Mesendoderm (in vitro differentiated cells): ENCODE data around the gene ADGRD1.

ENCODE experiments used
- DNase-seq: peaks from one replicate; pipeline ENCODE4 v3.0.0; 2013
- H2AK5ac ChIP-seq: 2 replicates; pipeline ENCODE4 v1.6.1; 2013; ENCODE audit warnings: low read length, inconsistent platforms
- H2BK120ac ChIP-seq: 2 replicates; pipeline ENCODE4 v1.6.1; 2013; ENCODE audit warnings: low read depth, mild to moderate bottlenecking, low read length, moderate library complexity, mixed read lengths
- H2BK15ac ChIP-seq: replicated peaks from 2 replicates; pipeline ENCODE4 v1.6.1; 2013; ENCODE audit warnings: low read depth, mild to moderate bottlenecking, moderate library complexity
- H2BK5ac ChIP-seq: 2 replicates; pipeline ENCODE4 v1.6.1; 2013; ENCODE audit warnings: low read length, inconsistent platforms
- H3K18ac ChIP-seq: 2 replicates; pipeline ENCODE4 v1.6.1; 2013; ENCODE audit warnings: mild to moderate bottlenecking, low read length, mixed read lengths
- H3K23ac ChIP-seq: one replicate; pipeline ENCODE4 v1.6.1; 2013; ENCODE audit warnings: low read length
- H3K27ac ChIP-seq: 2 replicates; pipeline ENCODE4 v1.5.1; 2013; ENCODE audit warnings: low read depth, mild to moderate bottlenecking, inconsistent platforms, low read length, moderate library complexity
- H3K27me3 ChIP-seq: 2 replicates; pipeline ENCODE4 v1.6.1; 2013; ENCODE audit warnings: low read length, control low read depth, mild to moderate bottlenecking, inconsistent platforms; ENCODE audit not compliant: insufficient read depth, poor library complexity
- H3K36me3 ChIP-seq: 2 replicates; pipeline ENCODE4 v1.6.1; 2013; ENCODE audit warnings: low read length, inconsistent platforms; ENCODE audit not compliant: control insufficient read depth, insufficient read depth
- H3K4ac ChIP-seq: one replicate; pipeline ENCODE4 v1.6.1; 2013; ENCODE audit warnings: low read depth, mild to moderate bottlenecking, low read length, moderate library complexity
- H3K4me1 ChIP-seq: 2 replicates; pipeline ENCODE4 v1.6.1; 2013; ENCODE audit warnings: low read depth, low read length, inconsistent platforms; ENCODE audit not compliant: control insufficient read depth
- H3K4me2 ChIP-seq: 2 replicates; pipeline ENCODE4 v1.6.1; 2013; ENCODE audit warnings: low read length
- H3K4me3 ChIP-seq: 2 replicates; pipeline ENCODE4 v1.5.1; 2013; ENCODE audit warnings: mild to moderate bottlenecking, low read length
- H3K56ac ChIP-seq: one replicate; pipeline ENCODE4 v1.6.1; 2013; ENCODE audit warnings: low read length
- H3K79me1 ChIP-seq: 2 replicates; pipeline ENCODE4 v1.6.1; 2013; ENCODE audit warnings: low read length, inconsistent platforms
- H3K79me2 ChIP-seq: 2 replicates; pipeline ENCODE4 v1.6.1; 2013; ENCODE audit warnings: mild to moderate bottlenecking, low read length; ENCODE audit not compliant: control insufficient read depth, insufficient read depth
- H3K9ac ChIP-seq: 2 replicates; pipeline ENCODE4 v1.6.1; 2013; ENCODE audit warnings: low read length, inconsistent platforms
- H4K5ac ChIP-seq: one replicate; pipeline ENCODE4 v1.6.1; 2013; ENCODE audit warnings: low read length
- H4K8ac ChIP-seq: one replicate; pipeline ENCODE4 v1.6.1; 2013; ENCODE audit warnings: low read depth, mild to moderate bottlenecking, control low read depth, low read length, moderate library complexity
- WGBS: extraction: QIAGEN DNeasy Blood & Tissue Kit; methylation state at CpG from one replicate; pipeline ENCODE4 v1.1.7; 2013; ENCODE audit warnings: low lambda C conversion rate, missing lambda C conversion rate; ENCODE audit not compliant: insufficient coverage; ENCODE audit errors: extremely low coverage; 5-methylcytosine and 5-hydroxymethylcytosine counted together

The ADGRD1 gene

DNA sequence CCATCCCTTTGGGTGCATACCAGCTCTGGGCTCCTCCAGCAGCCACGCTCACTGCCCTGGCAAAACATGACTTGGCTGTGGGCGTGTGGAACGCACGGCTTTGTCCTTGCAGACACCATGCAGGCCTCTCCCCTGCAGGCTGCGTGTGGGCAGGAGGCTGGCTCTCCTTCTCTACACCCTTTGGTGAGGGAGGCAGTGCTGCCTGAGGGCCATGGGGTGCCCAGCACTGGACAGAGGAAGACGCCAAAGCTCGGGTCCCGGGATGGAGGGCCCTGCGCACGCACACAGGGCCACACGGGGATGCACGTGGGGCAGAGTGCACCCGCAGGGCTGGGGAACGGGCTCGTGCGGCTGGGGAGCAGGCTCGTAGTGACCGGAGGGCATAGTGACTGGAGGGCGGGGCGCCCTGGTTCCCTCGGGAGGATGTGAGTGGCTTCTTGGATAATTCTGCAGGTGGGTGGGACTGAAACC lies 89.7 kb downstream of the ADGRD1 start:
- WGBS: no CpG with 5 or more reads among the region's 21 CpGs
- Histone ChIP-seq H2AK5ac (no peak overlapping the region), H3K36me3 (no peaks in the 10 kb centered on the region), H3K4me2 (no peak overlapping the region), H3K4me3 (no peak overlapping the region), H3K79me2 (no peaks in the 10 kb centered on the region), H3K27me3 (no peaks in the 10 kb centered on the region), H3K18ac (no peak overlapping the region), H3K79me1 (no peaks in the 10 kb centered on the region), H3K4me1 (no peaks in the 10 kb centered on the region), H4K8ac (no peak overlapping the region), H2BK15ac (no peak overlapping the region), H3K56ac (no peak overlapping the region), H3K23ac (no peak overlapping the region), H2BK120ac (no peak overlapping the region), H3K4ac (no peak overlapping the region), H2BK5ac (no peak overlapping the region), H4K5ac (no peak overlapping the region), H3K9ac (no peak overlapping the region), H3K27ac (no peak overlapping the region)
- DNase-seq: no peak

DNA sequence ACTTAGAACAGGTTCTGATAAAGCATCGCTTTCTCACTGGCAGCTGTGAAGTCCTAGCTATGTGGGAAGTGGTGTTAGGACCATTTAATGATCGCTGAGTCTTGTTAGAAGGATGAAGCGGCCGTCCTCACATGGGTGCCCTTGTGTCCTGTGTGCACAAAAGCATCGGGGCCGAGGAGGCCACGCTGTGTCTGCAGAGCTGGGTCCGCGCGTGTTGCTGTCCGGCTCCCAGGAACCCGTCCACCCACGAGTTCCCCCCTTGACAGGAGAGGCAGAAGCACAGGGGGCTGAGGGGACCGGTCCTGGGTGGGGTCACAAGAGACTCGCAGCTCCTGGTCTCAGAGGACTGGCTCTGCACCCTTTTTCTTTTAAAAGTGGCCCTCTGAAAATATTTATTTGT lies 90.4 kb downstream of the ADGRD1 start:
- H3K23ac ChIP-seq: no peak overlapping the region
- H3K56ac ChIP-seq: no peak overlapping the region
- H3K9ac ChIP-seq: no peak overlapping the region
- no peak overlapping the region for H3K4me2 ChIP-seq
- WGBS: no CpG with 5 or more reads among the region's 15 CpGs
- no peak overlapping the region for H4K5ac ChIP-seq
- H4K8ac ChIP-seq: no peak overlapping the region
- no peak overlapping the region for H3K4ac ChIP-seq
- no peak overlapping the region for H2BK5ac ChIP-seq
- H3K27ac ChIP-seq: no peak overlapping the region
- DNase-seq: no peak
- no peaks in the 10 kb centered on the region for H3K79me2 ChIP-seq
- no peaks in the 10 kb centered on the region for H3K27me3 ChIP-seq
- H3K18ac ChIP-seq: no peak overlapping the region
- no peak overlapping the region for H2BK15ac ChIP-seq
- H3K4me1 ChIP-seq: no peaks in the 10 kb centered on the region
- no peaks in the 10 kb centered on the region for H3K36me3 ChIP-seq
- no peak overlapping the region for H2BK120ac ChIP-seq
- H2AK5ac ChIP-seq: no peak overlapping the region
- no peak overlapping the region for H3K4me3 ChIP-seq
- no peaks in the 10 kb centered on the region for H3K79me1 ChIP-seq

DNA sequence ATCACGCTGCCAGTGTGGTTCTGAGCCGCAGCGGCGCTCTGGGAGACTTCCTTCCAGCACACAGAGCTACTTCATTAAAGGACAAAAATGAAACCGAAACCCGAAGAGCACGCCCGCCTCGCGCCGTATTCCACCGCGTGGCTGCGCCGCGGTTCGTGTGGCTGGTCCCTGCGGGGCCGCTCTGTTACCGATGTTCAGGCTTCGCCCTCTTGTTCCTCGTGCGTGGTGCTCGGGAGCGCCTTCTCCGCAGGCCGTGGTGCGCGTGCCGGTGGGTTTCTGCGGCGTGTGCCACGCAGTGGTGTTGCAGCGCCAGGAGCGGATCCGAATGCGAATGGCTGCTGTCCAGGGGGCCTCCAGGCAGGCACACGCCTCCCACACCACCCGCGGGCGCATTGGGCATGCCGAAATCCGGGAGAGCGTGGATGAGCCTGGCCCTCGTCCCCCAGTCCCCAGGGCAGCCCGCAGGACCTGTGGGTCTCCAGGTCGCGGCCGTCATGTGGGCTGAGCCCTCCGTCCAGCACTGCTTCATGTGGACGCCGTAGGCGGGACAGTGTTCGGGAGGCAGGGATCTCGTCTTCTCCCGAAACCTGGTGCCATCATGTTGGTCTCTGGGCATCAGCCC lies 91.2 kb downstream of the ADGRD1 start:
- no peak overlapping the region for H3K27ac ChIP-seq
- no peak overlapping the region for H4K5ac ChIP-seq
- no peak overlapping the region for H3K9ac ChIP-seq
- no peaks in the 10 kb centered on the region for H3K27me3 ChIP-seq
- H2BK120ac ChIP-seq: no peak overlapping the region
- no peak overlapping the region for H3K4me3 ChIP-seq
- H3K18ac ChIP-seq: no peak overlapping the region
- H3K36me3 ChIP-seq: no peaks in the 10 kb centered on the region
- no peak overlapping the region for H3K56ac ChIP-seq
- no peak overlapping the region for H3K23ac ChIP-seq
- no peak overlapping the region for H2BK15ac ChIP-seq
- no peak overlapping the region for H3K4ac ChIP-seq
- H4K8ac ChIP-seq: no peak overlapping the region
- H2AK5ac ChIP-seq: no peak overlapping the region
- no peak overlapping the region for H2BK5ac ChIP-seq
- DNase-seq: no peak
- no CpG with 5 or more reads among the region's 56 CpGs for WGBS
- no peak overlapping the region for H3K4me2 ChIP-seq
- H3K79me1 ChIP-seq: no peaks in the 10 kb centered on the region
- no peaks in the 10 kb centered on the region for H3K4me1 ChIP-seq
- H3K79me2 ChIP-seq: no peaks in the 10 kb centered on the region

DNA sequence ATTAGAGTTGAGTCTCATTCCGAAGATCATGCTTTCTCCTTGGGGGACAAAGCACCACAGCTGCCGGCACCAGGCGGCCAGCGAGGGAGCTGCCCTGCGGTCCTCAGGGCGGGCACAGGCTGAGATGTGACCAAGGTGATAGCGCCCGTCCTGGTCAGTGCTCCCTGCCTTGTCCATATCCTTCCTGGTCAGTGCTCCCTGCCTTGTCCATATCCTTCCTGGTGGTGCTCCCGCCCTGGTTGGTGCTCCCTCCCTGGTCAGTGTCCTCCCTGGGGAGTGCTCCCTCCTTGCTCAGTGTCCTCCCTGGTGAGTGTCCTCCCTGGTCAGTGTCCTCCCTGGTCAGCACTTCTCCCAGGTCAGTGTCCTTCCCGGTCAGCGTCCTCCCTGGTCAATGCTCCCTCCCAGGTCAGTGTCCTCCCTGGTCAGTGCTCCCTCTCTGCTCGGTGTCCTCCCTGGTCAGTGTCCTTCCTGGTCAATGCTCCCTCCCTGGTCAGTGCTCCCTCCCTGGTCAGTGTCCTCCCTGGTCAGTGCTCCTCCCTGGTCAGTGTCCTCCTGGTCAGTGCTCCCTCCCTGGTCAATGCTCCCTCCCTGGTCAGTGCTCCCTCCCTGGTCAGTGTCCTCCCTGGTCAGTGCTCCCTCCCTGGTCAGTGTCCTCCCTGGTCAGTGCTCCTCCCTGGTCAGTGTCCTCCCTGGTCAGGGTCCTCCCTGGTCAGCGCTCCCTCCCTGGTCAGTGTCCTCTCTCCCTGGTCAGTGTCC lies 92.2 kb downstream of the ADGRD1 start:
- no CpG with 5 or more reads among the region's 13 CpGs for WGBS
- Histone ChIP-seq H2BK120ac (no peak overlapping the region), H4K8ac (no peak overlapping the region)

DNA sequence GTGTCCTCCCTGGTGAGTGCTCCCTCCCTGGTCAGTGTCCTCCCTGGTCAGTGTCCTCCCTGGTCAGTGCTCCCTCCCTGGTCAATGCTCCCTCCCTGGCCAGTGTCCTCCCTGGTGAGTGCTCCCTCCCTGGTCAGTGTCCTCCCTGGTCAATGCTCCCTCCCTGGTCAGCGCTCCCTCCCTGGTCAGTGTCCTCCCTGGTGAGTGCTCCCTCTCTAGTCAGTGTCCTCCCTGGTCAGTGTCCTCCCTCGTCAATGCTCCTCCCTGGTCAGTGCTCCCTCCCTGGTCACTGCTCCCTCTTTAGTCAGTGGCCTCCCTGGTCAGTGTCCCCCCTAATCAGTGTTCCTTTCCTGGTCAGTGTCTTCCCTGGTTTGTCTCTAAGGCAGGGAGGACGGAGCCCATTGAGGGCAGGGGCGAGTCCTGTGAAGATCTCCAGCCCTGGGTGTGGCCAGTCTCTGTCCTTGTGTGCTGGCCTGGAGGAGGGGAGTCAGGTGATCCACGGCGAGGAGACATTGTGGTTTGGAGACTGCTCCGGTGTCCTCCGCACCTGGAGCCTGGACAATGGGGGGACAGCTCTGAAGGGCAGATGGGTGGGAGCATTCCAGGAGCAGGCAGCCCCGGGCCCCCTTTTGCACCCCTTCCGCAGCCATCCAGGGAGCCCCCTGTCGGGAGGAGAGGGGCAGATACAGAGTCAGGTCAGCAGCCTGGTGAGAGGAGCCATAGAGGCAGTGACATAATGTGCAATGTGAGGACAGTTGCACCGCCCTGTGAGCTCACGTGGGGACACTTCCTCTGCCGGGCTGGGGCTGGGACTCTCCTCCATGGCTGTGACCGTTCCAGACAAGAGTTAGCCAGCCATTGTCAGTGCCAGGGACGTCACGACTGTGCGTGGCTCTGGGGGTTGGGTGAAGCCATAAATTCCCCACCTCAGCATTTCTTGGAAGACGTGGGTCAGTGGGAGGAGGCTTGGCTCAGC lies 93.4 kb downstream of the ADGRD1 start:
- H3K27ac ChIP-seq: no peak overlapping the region
- no CpG with 5 or more reads among the region's 19 CpGs for WGBS
- H3K23ac ChIP-seq: no peak overlapping the region
- no peak overlapping the region for H2BK5ac ChIP-seq
- no peaks in the 10 kb centered on the region for H3K4me1 ChIP-seq
- no peaks in the 10 kb centered on the region for H3K79me2 ChIP-seq
- H2AK5ac ChIP-seq: no peak overlapping the region
- H3K4me2 ChIP-seq: no peak overlapping the region
- no peak for DNase-seq
- H3K4ac ChIP-seq: no peak overlapping the region
- no peak overlapping the region for H3K4me3 ChIP-seq
- H3K9ac ChIP-seq: no peak overlapping the region
- H2BK120ac ChIP-seq: no peak overlapping the region
- H4K8ac ChIP-seq: no peak overlapping the region
- no peak overlapping the region for H3K56ac ChIP-seq
- H3K18ac ChIP-seq: no peak overlapping the region
- H3K36me3 ChIP-seq: no peaks in the 10 kb centered on the region
- H3K27me3 ChIP-seq: no peaks in the 10 kb centered on the region
- H4K5ac ChIP-seq: no peak overlapping the region
- H3K79me1 ChIP-seq: no peaks in the 10 kb centered on the region
- H2BK15ac ChIP-seq: no peak overlapping the region

More for the DNA sequence above, 92.2 kb downstream of the ADGRD1 start:
- no peak overlapping the region for H2AK5ac ChIP-seq
- no peak overlapping the region for H3K4me3 ChIP-seq
- no peak overlapping the region for H3K4ac ChIP-seq
- H3K56ac ChIP-seq: no peak overlapping the region
- H3K4me1 ChIP-seq: no peaks in the 10 kb centered on the region
- no peaks in the 10 kb centered on the region for H3K79me1 ChIP-seq
- H4K5ac ChIP-seq: no peak overlapping the region
- DNase-seq: no peak
- H3K9ac ChIP-seq: no peak overlapping the region
- H2BK15ac ChIP-seq: no peak overlapping the region
- no peak overlapping the region for H2BK5ac ChIP-seq
- H3K27ac ChIP-seq: no peak overlapping the region
- H3K4me2 ChIP-seq: no peak overlapping the region
- H3K18ac ChIP-seq: no peak overlapping the region
- H3K36me3 ChIP-seq: no peaks in the 10 kb centered on the region
- no peaks in the 10 kb centered on the region for H3K79me2 ChIP-seq
- H3K27me3 ChIP-seq: no peaks in the 10 kb centered on the region
- H3K23ac ChIP-seq: no peak overlapping the region
